Measurements from ENCODE around the gene AIRE. TPM values are rescaled to one million over a fixed set of nuclear protein-coding genes. Genes with fewer than 3 reads are reported as not detected.

The AIRE gene
- total RNA-seq, 1 experiment from 2014 or later, result 0.31 TPM

DNA sequence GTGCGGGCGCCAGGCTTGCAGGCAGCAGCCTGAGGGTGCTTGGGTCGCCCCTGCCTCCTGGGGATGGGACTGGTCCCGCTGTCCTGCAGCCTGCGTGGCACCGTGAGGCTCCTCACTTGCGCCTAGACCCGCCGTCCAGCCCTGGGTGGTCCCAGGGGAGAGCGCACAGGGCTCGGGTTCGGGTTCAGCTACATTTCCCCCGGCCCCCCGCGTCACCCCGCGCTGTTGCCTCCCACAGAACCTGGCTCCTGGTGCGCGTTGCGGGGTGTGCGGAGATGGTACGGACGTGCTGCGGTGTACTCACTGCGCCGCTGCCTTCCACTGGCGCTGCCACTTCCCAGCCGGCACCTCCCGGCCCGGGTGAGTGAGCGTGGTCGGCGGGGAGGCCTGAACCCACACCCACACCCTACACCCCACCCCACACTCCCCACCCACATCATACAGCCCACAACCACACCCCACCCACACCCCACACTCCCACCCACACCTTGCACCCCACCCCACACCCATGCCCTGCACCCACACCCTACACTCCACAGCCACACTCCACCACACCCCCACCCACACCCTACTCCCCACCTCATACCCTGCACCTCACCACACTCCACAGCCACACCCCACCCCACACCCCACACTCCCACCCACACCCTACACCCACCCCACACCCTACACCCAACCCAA, 8.0 kb downstream of the AIRE start:
- H3K4me3 ChIP-seq (ENCODE audit: insufficient read depth, low read depth, low read length), result no peak overlapping the region
- H3K27me3 ChIP-seq (ENCODE audit: control insufficient read depth, insufficient read depth, low read length), result no peaks in the 10 kb centered on the region
- no peak for DNase-seq
- H3K36me3 ChIP-seq (replicated peaks; ENCODE audit: control insufficient read depth, insufficient read depth, low read length), result no peaks in the 10 kb centered on the region

GRCh38 chr21:44294391-44295162, 8.9 kb downstream of the AIRE start:
- no peak for DNase-seq
- H3K4me3 ChIP-seq (ENCODE audit: insufficient read depth, low read depth, low read length), result no peak overlapping the region
- H3K36me3 ChIP-seq (replicated peaks; ENCODE audit: control insufficient read depth, insufficient read depth, low read length), result no peaks in the 10 kb centered on the region
- no peaks in the 10 kb centered on the region for H3K27me3 ChIP-seq (ENCODE audit: control insufficient read depth, insufficient read depth, low read length)

- no peak for DNase-seq
- no peak overlapping the region for H3K4me3 ChIP-seq (ENCODE audit: insufficient read depth, low read depth, low read length)
Observed at GRCh38 chr21:44295163-44295573, 9.5 kb downstream of the AIRE start.

GRCh38 chr21:44295646-44296045, 10.0 kb downstream of the AIRE start:
- Histone ChIP-seq H3K27me3 (ENCODE audit: control insufficient read depth, insufficient read depth, low read length) (no peaks in the 10 kb centered on the region), H3K4me3 (ENCODE audit: insufficient read depth, low read depth, low read length) (no peak overlapping the region), H3K36me3 (replicated peaks; ENCODE audit: control insufficient read depth, insufficient read depth, low read length) (no peaks in the 10 kb centered on the region)
- no peak for DNase-seq

More at GRCh38 chr21:44295163-44295573, 9.5 kb downstream of the AIRE start:
- Histone ChIP-seq H3K27me3 (ENCODE audit: control insufficient read depth, insufficient read depth, low read length) (no peaks in the 10 kb centered on the region), H3K36me3 (replicated peaks; ENCODE audit: control insufficient read depth, insufficient read depth, low read length) (no peaks in the 10 kb centered on the region)

DNA sequence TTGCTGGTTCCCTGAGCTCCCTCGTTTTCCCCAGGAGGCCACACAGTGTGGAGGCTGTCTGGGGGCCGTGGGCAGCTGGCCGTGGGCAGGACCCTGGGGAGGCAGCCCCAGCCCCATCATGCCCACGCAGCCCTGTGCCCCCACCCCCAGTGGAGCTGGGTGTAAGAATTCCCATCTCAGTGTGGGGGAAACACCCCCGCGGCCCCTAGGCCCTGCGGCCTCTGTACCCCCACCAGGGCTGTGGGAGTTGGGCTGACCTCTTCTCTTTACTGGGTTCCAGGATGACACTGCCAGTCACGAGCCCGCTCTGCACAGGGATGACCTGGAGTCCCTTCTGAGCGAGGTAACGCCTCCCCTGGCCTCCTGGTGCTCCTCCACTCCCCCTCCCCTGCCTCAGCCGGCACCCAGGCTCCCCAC, 10.4 kb downstream of the AIRE start:
- no peak overlapping the region for H3K4me3 ChIP-seq (ENCODE audit: insufficient read depth, low read depth, low read length)
- no peak for DNase-seq
- H3K36me3 ChIP-seq (replicated peaks; ENCODE audit: control insufficient read depth, insufficient read depth, low read length), result no peaks in the 10 kb centered on the region
- H3K27me3 ChIP-seq (ENCODE audit: control insufficient read depth, insufficient read depth, low read length), result no peaks in the 10 kb centered on the region

- no peaks in the 10 kb centered on the region for H3K27me3 ChIP-seq (ENCODE audit: control insufficient read depth, insufficient read depth, low read length)
- H3K36me3 ChIP-seq (replicated peaks; ENCODE audit: control insufficient read depth, insufficient read depth, low read length), result no peaks in the 10 kb centered on the region
- no peak for DNase-seq
- no peak overlapping the region for H3K4me3 ChIP-seq (ENCODE audit: insufficient read depth, low read depth, low read length)
Observed at GRCh38 chr21:44296916-44297315, 11.2 kb downstream of the AIRE start.

GRCh38 chr21:44297525-44298290, 12.0 kb downstream of the AIRE start:
- Histone ChIP-seq H3K36me3 (replicated peaks; ENCODE audit: control insufficient read depth, insufficient read depth, low read length) (no peaks in the 10 kb centered on the region), H3K27me3 (ENCODE audit: control insufficient read depth, insufficient read depth, low read length) (no peaks in the 10 kb centered on the region), H3K4me3 (ENCODE audit: insufficient read depth, low read depth, low read length) (no peak overlapping the region)
- DNase-seq, result peak; percentile 98

DNA sequence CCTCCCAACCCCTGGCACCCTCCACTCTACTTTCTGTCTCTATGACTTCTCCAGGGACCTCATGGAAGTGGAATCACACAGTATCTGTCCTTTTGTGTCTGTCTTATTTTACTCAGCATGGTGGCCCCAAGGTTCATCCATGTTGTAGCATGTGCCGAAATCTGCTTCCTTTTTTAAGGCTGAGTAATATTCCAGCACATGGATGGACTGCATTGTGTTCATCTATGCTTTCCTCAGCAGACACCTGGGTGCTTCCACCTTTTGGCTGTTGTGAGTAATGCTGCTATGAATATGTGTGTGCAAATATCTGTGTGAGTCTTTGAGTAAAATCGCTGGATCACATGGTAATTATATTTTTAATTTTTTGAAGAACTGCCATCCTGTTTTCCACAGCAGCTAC, 12.6 kb downstream of the AIRE start:
- no peak for DNase-seq
- Histone ChIP-seq H3K27me3 (ENCODE audit: control insufficient read depth, insufficient read depth, low read length) (no peaks in the 10 kb centered on the region), H3K36me3 (replicated peaks; ENCODE audit: control insufficient read depth, insufficient read depth, low read length) (no peaks in the 10 kb centered on the region), H3K4me3 (ENCODE audit: insufficient read depth, low read depth, low read length) (no peak overlapping the region)

- DNase-seq, result no peak
- Histone ChIP-seq H3K27me3 (ENCODE audit: control insufficient read depth, insufficient read depth, low read length) (no peaks in the 10 kb centered on the region), H3K4me3 (ENCODE audit: insufficient read depth, low read depth, low read length) (peak overlapping the region; percentile 71), H3K36me3 (replicated peaks; ENCODE audit: control insufficient read depth, insufficient read depth, low read length) (no peaks in the 10 kb centered on the region)
Observed at GRCh38 chr21:44299085-44299457, 13.4 kb downstream of the AIRE start.

- no peaks in the 10 kb centered on the region for H3K27me3 ChIP-seq (ENCODE audit: control insufficient read depth, insufficient read depth, low read length)
- peak within 1 kb of the TSS; percentile 71 for H3K4me3 ChIP-seq (ENCODE audit: insufficient read depth, low read depth, low read length)
Observed at GRCh38 chr21:44299458-44300261, 14.0 kb downstream of the AIRE start, which contains the start of gene PFKL. TSS of gene PFKL (plus strand) at chr21:44300053. CDS start at chr21:44300106, 53 bp downstream.

GRCh38 chr21:44300262-44300959, 14.7 kb downstream of the AIRE start:
- Histone ChIP-seq H3K4me3 (ENCODE audit: insufficient read depth, low read depth, low read length) (peak overlapping the region; percentile 71), H3K27me3 (ENCODE audit: control insufficient read depth, insufficient read depth, low read length) (no peaks in the 10 kb centered on the region)
- DNase-seq, result no peak

More at GRCh38 chr21:44299458-44300261, 14.0 kb downstream of the AIRE start, which contains the start of gene PFKL:
- H3K36me3 ChIP-seq (replicated peaks; ENCODE audit: control insufficient read depth, insufficient read depth, low read length), result no peaks in the 10 kb centered on the region
- peak; percentile 94 for DNase-seq

GRCh38 chr21:44301141-44301540, 15.5 kb downstream of the AIRE start:
- no peak for DNase-seq
- H3K36me3 ChIP-seq (replicated peaks; ENCODE audit: control insufficient read depth, insufficient read depth, low read length), result no peaks in the 10 kb centered on the region
- H3K4me3 ChIP-seq (ENCODE audit: insufficient read depth, low read depth, low read length), result peak overlapping the region; percentile 71
- H3K27me3 ChIP-seq (ENCODE audit: control insufficient read depth, insufficient read depth, low read length), result no peaks in the 10 kb centered on the region

More at GRCh38 chr21:44300262-44300959, 14.7 kb downstream of the AIRE start:
- no peaks in the 10 kb centered on the region for H3K36me3 ChIP-seq (replicated peaks; ENCODE audit: control insufficient read depth, insufficient read depth, low read length)

GRCh38 chr21:44301961-44302406, 16.3 kb downstream of the AIRE start:
- Histone ChIP-seq H3K27me3 (ENCODE audit: control insufficient read depth, insufficient read depth, low read length) (no peaks in the 10 kb centered on the region), H3K36me3 (replicated peaks; ENCODE audit: control insufficient read depth, insufficient read depth, low read length) (no peaks in the 10 kb centered on the region), H3K4me3 (ENCODE audit: insufficient read depth, low read depth, low read length) (no peak overlapping the region)
- DNase-seq, result no peak

Data from H7 (cell line).